ENCODE measurements around the gene LMNB1. TPM values are rescaled to one million over a fixed set of nuclear protein-coding genes. Genes with fewer than 3 reads are reported as not detected.

Gene LMNB1
- total RNA-seq, 1 experiment from 2014 or later: 150 TPM

- TF ChIP-seq JUND (IDR thresholded peaks at IDR 0.05) (no peak), POLR2AphosphoS5 (IDR thresholded peaks at IDR 0.05; ENCODE audit: low read depth, low read length) (no peak), ELF1 (IDR thresholded peaks at IDR 0.05; ENCODE audit: borderline replicate concordance, low read depth) (no peak), SRF (IDR thresholded peaks at IDR 0.05; ENCODE audit: low read depth) (no peak), TCF7L2 (IDR thresholded peaks at IDR 0.05; ENCODE audit: borderline replicate concordance, extremely low read depth, insufficient read depth, insufficient read length) (no peak), EZH2phosphoT487 (IDR thresholded peaks at IDR 0.05; ENCODE audit: borderline replicate concordance) (no peak), MAX (IDR thresholded peaks at IDR 0.05) (no peak)
- Histone ChIP-seq H3K4me3 (replicated peaks in 1 of 2; ENCODE audit: low read depth in 1 of 2, low read length in 2 of 2) (no peak overlapping the region), H3K36me3 (ENCODE audit: control insufficient read depth in 1 of 2, insufficient read depth in 2 of 2, low read length in 2 of 2) (no peaks in the 10 kb centered on the region), H3K4me1 (ENCODE audit: control insufficient read depth in 1 of 2, insufficient read depth in 2 of 2, low read length in 2 of 2) (no peaks in the 10 kb centered on the region), H3K27me3 (ENCODE audit: insufficient read depth, low read length) (no peaks in the 10 kb centered on the region), H4K20me1 (ENCODE audit: insufficient read depth) (no peaks in the 10 kb centered on the region), H3K9ac (ENCODE audit: low read length) (no peak overlapping the region), H2AFZ (ENCODE audit: low read depth, low read length, poor library complexity, severe bottlenecking) (no peak overlapping the region), H3K27ac (ENCODE audit: low read depth, low read length) (no peak overlapping the region), H3K9me3 (ENCODE audit: control insufficient read depth in 1 of 2, insufficient read depth in 1 of 2, low read depth in 1 of 2, low read length in 2 of 2) (no peaks in the 10 kb centered on the region), H3K9me2 (ENCODE audit: insufficient read depth) (no peaks in the 10 kb centered on the region), H3K79me2 (ENCODE audit: insufficient read depth, low read length) (no peaks in the 10 kb centered on the region), H3K4me2 (ENCODE audit: low read length) (no peak overlapping the region)
- DNase-seq (ENCODE audit: low read depth, low spot score): no peak
- intact Hi-C loops (cut with micrococcal nuclease): no loop called here
- RAD21 ChIA-PET (ENCODE audit: low non-redundant PET in 1 of 2, low total read pairs in 2 of 2, uncharacterized antibody in 2 of 2, unreplicated experiment in 2 of 2): no interaction called here
- BruUV-seq (replicated peaks): no TSS peak
- CTCF ChIA-PET: no interaction called here
- no peak for ATAC-seq
- POLR2A ChIA-PET: no interaction called here
Observed at GRCh38 chr5:126847826-126848251, 70.9 kb downstream of the LMNB1 start.

- Histone ChIP-seq H3K36me3 (ENCODE audit: control insufficient read depth in 1 of 2, insufficient read depth in 2 of 2, low read length in 2 of 2) (no peaks in the 10 kb centered on the region), H4K20me1 (ENCODE audit: insufficient read depth) (no peaks in the 10 kb centered on the region), H2AFZ (ENCODE audit: low read depth, low read length, poor library complexity, severe bottlenecking) (no peak overlapping the region), H3K9me2 (ENCODE audit: insufficient read depth) (no peaks in the 10 kb centered on the region), H3K4me1 (ENCODE audit: control insufficient read depth in 1 of 2, insufficient read depth in 2 of 2, low read length in 2 of 2) (no peaks in the 10 kb centered on the region), H3K9me3 (ENCODE audit: control insufficient read depth in 1 of 2, insufficient read depth in 1 of 2, low read depth in 1 of 2, low read length in 2 of 2) (no peaks in the 10 kb centered on the region), H3K9ac (ENCODE audit: low read length) (no peak overlapping the region), H3K4me3 (replicated peaks in 1 of 2; ENCODE audit: low read depth in 1 of 2, low read length in 2 of 2) (no peak overlapping the region), H3K27me3 (ENCODE audit: insufficient read depth, low read length) (no peaks in the 10 kb centered on the region), H3K27ac (ENCODE audit: low read depth, low read length) (no peak overlapping the region), H3K79me2 (ENCODE audit: insufficient read depth, low read length) (no peaks in the 10 kb centered on the region), H3K4me2 (ENCODE audit: low read length) (no peak overlapping the region)
- no TSS peak for BruUV-seq (replicated peaks)
- ATAC-seq: no peak
- intact Hi-C loops (cut with micrococcal nuclease): no loop called here
- ChIA-PET RAD21 (ENCODE audit: low non-redundant PET in 1 of 2, low total read pairs in 2 of 2, uncharacterized antibody in 2 of 2, unreplicated experiment in 2 of 2) (no interaction called here), CTCF (no interaction called here), POLR2A (no interaction called here)
- no peak for DNase-seq (ENCODE audit: low read depth, low spot score)
- TF ChIP-seq ZFX (IDR thresholded peaks at IDR 0.05): no peak
- no peak for TF ChIP-seq ELF1 (IDR thresholded peaks at IDR 0.05; ENCODE audit: borderline replicate concordance, low read depth)
- TF ChIP-seq MAX (IDR thresholded peaks at IDR 0.05): no peak
- TF ChIP-seq EGR1 (IDR thresholded peaks at IDR 0.05; ENCODE audit: low read depth): no peak
- no peak for TF ChIP-seq CBX3 (IDR thresholded peaks at IDR 0.05; ENCODE audit: low read depth)
- no peak for TF ChIP-seq REST (IDR thresholded peaks at IDR 0.05; ENCODE audit: low read depth)
- no peak for TF ChIP-seq JUND (IDR thresholded peaks at IDR 0.05)
- no peak for TF ChIP-seq YY1 (IDR thresholded peaks at IDR 0.05; ENCODE audit: extremely low read depth, insufficient replicate concordance, low read depth, low read length)
- TF ChIP-seq SRF (IDR thresholded peaks at IDR 0.05; ENCODE audit: low read depth): no peak
- TF ChIP-seq TCF7L2 (IDR thresholded peaks at IDR 0.05; ENCODE audit: borderline replicate concordance, extremely low read depth, insufficient read depth, insufficient read length): no peak
- no peak for TF ChIP-seq CTCF (IDR thresholded peaks at IDR 0.05 in 2 of 3, conservative IDR thresholded peaks at IDR 0.05 in 1 of 3; ENCODE audit: borderline replicate concordance in 1 of 3, insufficient read depth in 1 of 3, low read depth in 2 of 3, low read length in 2 of 3)
- TF ChIP-seq FOSL1 (IDR thresholded peaks at IDR 0.05; ENCODE audit: low read depth): no peak
- TF ChIP-seq POLR2A (IDR thresholded peaks at IDR 0.05; ENCODE audit: borderline replicate concordance, extremely low read depth, insufficient read depth, insufficient read length): no peak
- no peak for TF ChIP-seq SP1 (IDR thresholded peaks at IDR 0.05; ENCODE audit: low read depth)
Observed at GRCh38 chr5:126848253-126848652, 71.3 kb downstream of the LMNB1 start.
